Neural cell (in vitro differentiated cells): ENCODE data around the gene NCKAP5. TPM values are rescaled to one million over a fixed set of nuclear protein-coding genes. Genes with fewer than 3 reads are reported as not detected.

Source experiments
- H2AFZ ChIP-seq: fragments of 200-600, 300-800 bp; sonication (generic), shearing (Covaris generic); 2 replicates; pipeline ENCODE4 v1.6.0; 2014; ENCODE audit warnings: low read depth, mild to moderate bottlenecking, antibody characterized with exemption, low read length, moderate library complexity
- H3F3A ChIP-seq: fragments of 200-600 bp; shearing (Covaris generic); 2 replicates; pipeline ENCODE4 v1.6.1; 2016; ENCODE audit warnings: mild to moderate bottlenecking, moderate library complexity, mixed read lengths, antibody characterized with exemption, low read length; ENCODE audit not compliant: insufficient read depth, poor library complexity, severe bottlenecking
- H3K27ac ChIP-seq: fragments of 200-600, 300-800 bp; sonication (generic), shearing (Covaris generic); 2 replicates; pipeline ENCODE4 v1.5.1; 2014; ENCODE audit warnings: mild to moderate bottlenecking, low read length, moderate library complexity
- H3K27me3 ChIP-seq: fragments of 300-800, 200-600 bp; sonication (generic), shearing (Covaris generic); 2 replicates; pipeline ENCODE4 v1.6.0; 2014; ENCODE audit warnings: mild to moderate bottlenecking, low read depth, low read length, moderate library complexity; ENCODE audit not compliant: insufficient read depth
- H3K36me3 ChIP-seq: fragments of 300-800, 200-600 bp; sonication (generic), shearing (Covaris generic); 2 replicates; pipeline ENCODE4 v1.5.1; 2014; ENCODE audit warnings: mild to moderate bottlenecking, antibody characterized with exemption, low read length, moderate library complexity; ENCODE audit not compliant: insufficient read depth
- H3K4me2 ChIP-seq: fragments of 300-800, 200-600 bp; sonication (generic), shearing (Covaris generic); 2 replicates; pipeline ENCODE4 v1.6.0; 2014; ENCODE audit warnings: mild to moderate bottlenecking, low read length
- H3K4me3 ChIP-seq: fragments of 300-800, 200-600 bp; sonication (generic), shearing (Covaris generic); 2 replicates; pipeline ENCODE4 v1.5.1; 2014; ENCODE audit warnings: mild to moderate bottlenecking, low read length, moderate library complexity
- H3K79me2 ChIP-seq: fragments of 200-600 bp; shearing (Covaris generic); replicated peaks from 2 replicates; pipeline ENCODE4 v1.6.0; 2014; ENCODE audit warnings: mild to moderate bottlenecking, low read length, moderate library complexity; ENCODE audit not compliant: insufficient read depth
- H3K9ac ChIP-seq: fragments of 300-800, 200-600 bp; sonication (generic), shearing (Covaris generic); 2 replicates; pipeline ENCODE4 v1.6.1; 2016; ENCODE audit warnings: mild to moderate bottlenecking, low read length, mixed read lengths
- H3K9me2 ChIP-seq: fragments of 200-600 bp; shearing (Covaris generic); 2 replicates; pipeline ENCODE4 v1.6.1; 2016; ENCODE audit warnings: mild to moderate bottlenecking, low read length, mixed read lengths; ENCODE audit not compliant: insufficient read depth
- H3K9me3 ChIP-seq: fragments of 200-600, 300-800 bp; sonication (generic), shearing (Covaris generic); 2 replicates; pipeline ENCODE4 v1.6.1; 2016; ENCODE audit warnings: mild to moderate bottlenecking, mixed run types, low read length, moderate library complexity, mixed read lengths
- H4K20me1 ChIP-seq: fragments of 200-600 bp; shearing (Covaris generic); 2 replicates; pipeline ENCODE4 v1.6.1; 2016; ENCODE audit warnings: mild to moderate bottlenecking, mixed run types; ENCODE audit not compliant: insufficient read depth
- EP300 ChIP-seq: fragments of 450-650 bp; conservative IDR thresholded peaks from 2 replicates; pipeline ENCODE4 v1.6.1; 2014; ENCODE audit warnings: antibody characterized with exemption, mild to moderate bottlenecking, moderate library complexity; ENCODE audit not compliant: poor library complexity, severe bottlenecking
- EZH2 ChIP-seq: fragments of 200-600, 300-800 bp; shearing (Covaris generic), sonication (generic); IDR thresholded peaks from 2 replicates; pipeline ENCODE4 v1.6.1; 2014; ENCODE audit warnings: antibody characterized with exemption, low read length, borderline replicate concordance, mild to moderate bottlenecking; ENCODE audit not compliant: insufficient read depth, poor library complexity, severe bottlenecking
- MXI1 ChIP-seq: fragments of 450-650 bp; conservative IDR thresholded peaks from 2 replicates; pipeline ENCODE4 v1.6.1; 2014; ENCODE audit warnings: antibody characterized with exemption, mild to moderate bottlenecking; ENCODE audit not compliant: poor library complexity, severe bottlenecking
- POLR2AphosphoS5 ChIP-seq: IDR thresholded peaks from 2 replicates; pipeline ENCODE4 v1.6.1; 2012
- RAD21 ChIP-seq: fragments of 450-650 bp; conservative IDR thresholded peaks from 2 replicates; pipeline ENCODE4 v1.6.1; 2014; ENCODE audit warnings: antibody characterized with exemption, mild to moderate bottlenecking, moderate library complexity
- SMC3 ChIP-seq: fragments of 450-650 bp; conservative IDR thresholded peaks from 2 replicates; pipeline ENCODE4 v1.6.1; 2014; ENCODE audit warnings: antibody characterized with exemption, mild to moderate bottlenecking, moderate library complexity; ENCODE audit not compliant: poor library complexity
- TAF1 ChIP-seq: IDR thresholded peaks from 2 replicates; pipeline ENCODE4 v1.6.1; 2012; ENCODE audit warnings: low read depth
- polyA plus RNA-seq: library from polyadenylated mRNA; depleted of rRNA; stranded (reverse); fragments of >200 nt; gene quantifications from 2 replicates; pipeline ENCODE4 v1.2.3, GENCODE V29; 2014
- TF ChIP-seq, protein P1 (sequence below): fragments of 450-650 bp; IDR thresholded peaks from 2 replicates; pipeline ENCODE4 v1.5.1; 2014; ENCODE audit warnings: antibody characterized with exemption, mild to moderate bottlenecking, moderate library complexity; ENCODE audit not compliant: poor library complexity, severe bottlenecking
- TF ChIP-seq, protein P2 (sequence below): IDR thresholded peaks from 2 replicates; pipeline ENCODE4 v1.6.1; 2012; ENCODE audit warnings: borderline replicate concordance

The NCKAP5 gene
- polyA plus RNA-seq, 1 donor from 2014 or later: 2.4 TPM

DNA sequence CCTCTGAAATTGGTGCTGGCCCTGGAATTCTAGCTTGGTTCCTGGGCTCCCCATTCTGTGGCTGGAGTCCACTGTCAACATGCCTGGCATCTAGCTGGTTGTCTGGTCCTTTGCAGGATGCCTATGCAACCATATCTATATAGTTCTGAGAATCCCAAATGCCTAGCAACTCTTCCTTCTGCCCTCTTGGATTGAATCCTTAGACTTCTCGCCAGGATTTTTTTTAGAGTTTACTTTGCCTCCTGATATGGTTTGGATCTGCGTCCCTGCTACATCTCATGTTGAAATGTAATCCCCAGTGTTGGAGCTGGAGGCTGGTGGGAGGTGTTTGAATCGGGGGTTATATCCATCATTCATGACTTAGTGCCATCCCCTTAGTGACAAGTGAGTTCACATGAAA lies 833.3 kb downstream of the NCKAP5 start:
- Histone ChIP-seq H3K4me2 (no peak overlapping the region), H3K9me3 (no peaks in the 10 kb centered on the region), H3K27me3 (no peaks in the 10 kb centered on the region), H3K9ac (no peak overlapping the region), H2AFZ (no peak overlapping the region), H3K27ac (no peak overlapping the region), H3K36me3 (no peaks in the 10 kb centered on the region), H3K9me2 (no peaks in the 10 kb centered on the region), H4K20me1 (no peaks in the 10 kb centered on the region), H3K79me2 (no peaks in the 10 kb centered on the region), H3F3A (no peaks in the 10 kb centered on the region), H3K4me3 (no peak overlapping the region)
- TF ChIP-seq, protein P1, sequence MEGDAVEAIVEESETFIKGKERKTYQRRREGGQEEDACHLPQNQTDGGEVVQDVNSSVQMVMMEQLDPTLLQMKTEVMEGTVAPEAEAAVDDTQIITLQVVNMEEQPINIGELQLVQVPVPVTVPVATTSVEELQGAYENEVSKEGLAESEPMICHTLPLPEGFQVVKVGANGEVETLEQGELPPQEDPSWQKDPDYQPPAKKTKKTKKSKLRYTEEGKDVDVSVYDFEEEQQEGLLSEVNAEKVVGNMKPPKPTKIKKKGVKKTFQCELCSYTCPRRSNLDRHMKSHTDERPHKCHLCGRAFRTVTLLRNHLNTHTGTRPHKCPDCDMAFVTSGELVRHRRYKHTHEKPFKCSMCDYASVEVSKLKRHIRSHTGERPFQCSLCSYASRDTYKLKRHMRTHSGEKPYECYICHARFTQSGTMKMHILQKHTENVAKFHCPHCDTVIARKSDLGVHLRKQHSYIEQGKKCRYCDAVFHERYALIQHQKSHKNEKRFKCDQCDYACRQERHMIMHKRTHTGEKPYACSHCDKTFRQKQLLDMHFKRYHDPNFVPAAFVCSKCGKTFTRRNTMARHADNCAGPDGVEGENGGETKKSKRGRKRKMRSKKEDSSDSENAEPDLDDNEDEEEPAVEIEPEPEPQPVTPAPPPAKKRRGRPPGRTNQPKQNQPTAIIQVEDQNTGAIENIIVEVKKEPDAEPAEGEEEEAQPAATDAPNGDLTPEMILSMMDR: no peak
- TF ChIP-seq MXI1 (no peak), TAF1 (no peak), POLR2AphosphoS5 (no peak), SMC3 (no peak), RAD21 (no peak), EZH2 (no peak), EP300 (no peak)
- TF ChIP-seq, protein P2, sequence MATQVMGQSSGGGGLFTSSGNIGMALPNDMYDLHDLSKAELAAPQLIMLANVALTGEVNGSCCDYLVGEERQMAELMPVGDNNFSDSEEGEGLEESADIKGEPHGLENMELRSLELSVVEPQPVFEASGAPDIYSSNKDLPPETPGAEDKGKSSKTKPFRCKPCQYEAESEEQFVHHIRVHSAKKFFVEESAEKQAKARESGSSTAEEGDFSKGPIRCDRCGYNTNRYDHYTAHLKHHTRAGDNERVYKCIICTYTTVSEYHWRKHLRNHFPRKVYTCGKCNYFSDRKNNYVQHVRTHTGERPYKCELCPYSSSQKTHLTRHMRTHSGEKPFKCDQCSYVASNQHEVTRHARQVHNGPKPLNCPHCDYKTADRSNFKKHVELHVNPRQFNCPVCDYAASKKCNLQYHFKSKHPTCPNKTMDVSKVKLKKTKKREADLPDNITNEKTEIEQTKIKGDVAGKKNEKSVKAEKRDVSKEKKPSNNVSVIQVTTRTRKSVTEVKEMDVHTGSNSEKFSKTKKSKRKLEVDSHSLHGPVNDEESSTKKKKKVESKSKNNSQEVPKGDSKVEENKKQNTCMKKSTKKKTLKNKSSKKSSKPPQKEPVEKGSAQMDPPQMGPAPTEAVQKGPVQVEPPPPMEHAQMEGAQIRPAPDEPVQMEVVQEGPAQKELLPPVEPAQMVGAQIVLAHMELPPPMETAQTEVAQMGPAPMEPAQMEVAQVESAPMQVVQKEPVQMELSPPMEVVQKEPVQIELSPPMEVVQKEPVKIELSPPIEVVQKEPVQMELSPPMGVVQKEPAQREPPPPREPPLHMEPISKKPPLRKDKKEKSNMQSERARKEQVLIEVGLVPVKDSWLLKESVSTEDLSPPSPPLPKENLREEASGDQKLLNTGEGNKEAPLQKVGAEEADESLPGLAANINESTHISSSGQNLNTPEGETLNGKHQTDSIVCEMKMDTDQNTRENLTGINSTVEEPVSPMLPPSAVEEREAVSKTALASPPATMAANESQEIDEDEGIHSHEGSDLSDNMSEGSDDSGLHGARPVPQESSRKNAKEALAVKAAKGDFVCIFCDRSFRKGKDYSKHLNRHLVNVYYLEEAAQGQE: no peak

DNA sequence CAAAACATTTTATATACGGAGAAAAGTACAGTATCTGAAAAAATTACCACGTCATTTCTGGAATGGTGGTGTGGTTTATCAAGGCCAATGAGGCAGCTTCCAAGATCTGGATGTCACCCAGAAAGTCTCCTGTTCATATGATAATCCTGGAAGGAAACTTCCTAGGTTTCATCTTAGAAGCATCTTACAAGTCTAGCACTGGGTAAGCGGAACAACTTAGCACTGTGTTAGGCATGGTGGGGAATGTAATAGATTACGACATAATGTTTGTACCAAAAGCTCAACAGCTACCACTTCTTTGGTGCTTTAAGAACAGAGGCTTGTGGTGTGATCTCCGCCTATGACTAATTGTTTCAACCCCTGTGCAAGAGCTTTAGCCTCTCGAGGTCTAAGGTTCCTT lies 835.2 kb downstream of the NCKAP5 start:
- TF ChIP-seq TAF1 (no peak), MXI1 (no peak), RAD21 (no peak), SMC3 (no peak), POLR2AphosphoS5 (no peak)
- TF ChIP-seq, protein P2: no peak
- no peak overlapping the region for H2AFZ ChIP-seq
- H3K4me3 ChIP-seq: no peak overlapping the region

More for the DNA sequence above, 835.2 kb downstream of the NCKAP5 start:
- no peaks in the 10 kb centered on the region for H3K27me3 ChIP-seq
- H3K79me2 ChIP-seq: no peaks in the 10 kb centered on the region
- no peak overlapping the region for H3K27ac ChIP-seq
- no peak overlapping the region for H3K4me2 ChIP-seq
- H3K36me3 ChIP-seq: no peaks in the 10 kb centered on the region
- H3K9me3 ChIP-seq: no peaks in the 10 kb centered on the region
- H3F3A ChIP-seq: no peaks in the 10 kb centered on the region
- H4K20me1 ChIP-seq: no peaks in the 10 kb centered on the region
- H3K9ac ChIP-seq: no peak overlapping the region
- H3K9me2 ChIP-seq: no peaks in the 10 kb centered on the region
